Activated CD4-positive, CD25-positive, alpha-beta regulatory T cell treated with anti-CD3 and anti-CD28 coated beads, Interleukin-2, amount 50 U/mL, for 72 hours (primary cell): Measurements from ENCODE around the gene IQCH.

Experiments used
- DNase-seq: peaks from one replicate; pipeline ENCODE4 v3.0.0; 2021

Gene IQCH

DNA sequence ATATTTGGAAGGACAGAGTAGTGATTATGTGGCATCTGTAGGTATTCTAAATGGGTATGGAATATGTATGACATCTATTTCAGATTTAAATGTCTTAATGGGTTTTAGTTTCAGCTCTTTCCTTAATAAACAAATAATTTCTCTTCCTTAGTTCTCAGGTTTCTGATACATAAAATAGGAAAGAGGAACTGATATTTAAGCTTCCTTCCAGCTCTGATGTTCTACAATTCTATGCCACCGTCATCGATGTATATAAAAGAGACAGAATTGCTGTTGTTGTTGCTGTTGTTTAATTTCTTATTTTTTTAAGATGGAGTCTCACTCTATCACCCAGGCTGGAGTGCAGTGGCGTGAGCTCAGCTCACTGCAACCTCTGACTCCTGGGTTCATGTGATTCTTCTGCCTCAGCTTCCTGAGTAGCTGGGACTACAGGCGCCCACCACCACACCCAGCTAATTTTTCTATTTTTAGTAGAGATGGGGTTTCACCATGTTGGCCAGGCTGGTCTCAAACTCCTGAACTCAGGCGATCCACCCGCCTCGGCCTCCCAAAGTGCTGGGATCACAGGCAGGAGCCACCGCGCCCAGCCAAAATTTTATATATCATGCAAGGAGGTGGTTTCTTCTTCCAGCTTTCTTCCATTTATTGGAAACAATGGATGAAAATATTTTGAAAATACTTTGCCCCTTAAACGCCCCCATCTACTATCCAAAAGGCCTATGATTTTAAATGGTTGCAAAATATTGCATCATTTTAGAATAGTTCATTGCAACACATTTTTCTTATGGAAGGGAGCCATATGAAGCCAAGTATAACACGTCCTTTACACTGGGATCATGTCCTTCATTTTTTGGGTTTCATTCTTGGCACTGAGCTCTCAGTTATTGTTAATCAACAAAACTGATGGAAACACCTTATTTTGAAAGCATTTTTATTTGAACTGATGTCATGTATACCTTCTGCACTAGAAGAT, 252.5 kb downstream of the IQCH start:
- DNase-seq = no peak

DNA sequence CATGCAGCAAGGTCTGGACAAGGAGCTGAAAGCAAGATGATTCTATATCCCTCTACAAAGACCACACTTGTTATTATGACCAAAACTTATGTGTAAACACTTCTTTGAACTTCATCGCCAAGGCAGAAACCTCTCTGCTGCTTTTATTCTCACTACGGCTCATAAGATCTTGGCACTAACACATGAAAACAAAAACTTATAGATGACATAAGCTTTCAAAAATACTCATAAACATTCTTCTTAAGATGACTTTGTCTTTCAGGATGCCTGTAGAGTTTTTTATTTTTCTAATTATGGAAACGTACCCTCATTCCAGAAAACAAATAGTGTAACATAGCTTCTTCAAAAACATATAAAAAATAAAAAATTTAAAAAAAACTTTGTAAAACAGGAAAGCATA, 253.8 kb downstream of the IQCH start:
- DNase-seq = no peak

DNA sequence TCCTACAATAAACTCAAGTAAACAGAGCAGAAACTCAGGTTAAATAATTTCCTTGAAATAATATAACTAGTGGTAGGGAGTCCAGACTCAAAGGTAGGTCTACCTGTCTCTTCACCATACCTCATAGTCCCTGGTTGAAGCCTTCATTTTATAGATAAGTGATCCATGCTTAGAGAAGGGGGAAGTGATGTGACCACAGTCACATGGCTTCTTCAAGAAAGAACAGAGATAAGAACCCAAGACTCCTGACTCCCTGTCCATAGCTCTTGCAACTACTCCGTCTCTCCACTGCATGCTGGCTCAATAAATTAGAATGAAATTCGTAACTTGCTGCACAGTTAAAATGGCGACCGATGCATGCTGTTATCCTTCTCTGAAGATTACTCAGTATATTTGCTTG, 255.3 kb downstream of the IQCH start:
- no peak for DNase-seq

DNA sequence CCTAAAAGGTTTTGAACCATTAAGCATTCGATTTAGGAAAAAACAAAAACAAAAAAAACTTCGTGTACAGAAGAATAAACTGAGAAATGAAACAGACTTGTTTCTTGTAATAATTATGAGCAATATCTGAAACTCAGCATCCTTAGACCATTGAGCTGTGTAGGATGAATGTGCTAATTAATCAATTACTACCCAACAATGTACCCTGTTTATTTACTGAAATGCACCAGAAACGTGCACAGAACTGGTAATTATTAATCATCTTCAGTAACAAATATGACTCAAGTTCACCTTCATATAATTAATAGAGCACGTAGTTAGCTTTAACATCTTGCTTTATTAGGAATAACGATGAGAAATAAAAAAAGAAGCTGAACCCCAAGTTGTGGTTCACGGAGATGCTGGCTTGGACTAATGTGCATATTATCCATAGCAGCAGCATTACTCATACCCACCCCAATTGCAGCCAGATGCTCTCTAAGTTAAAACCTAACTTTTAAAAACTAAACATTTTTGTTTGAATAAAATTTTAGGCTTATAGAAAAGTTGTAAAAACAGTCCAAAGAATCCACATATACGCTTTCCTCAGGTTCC, 256.1 kb downstream of the IQCH start:
- DNase-seq = no peak

DNA sequence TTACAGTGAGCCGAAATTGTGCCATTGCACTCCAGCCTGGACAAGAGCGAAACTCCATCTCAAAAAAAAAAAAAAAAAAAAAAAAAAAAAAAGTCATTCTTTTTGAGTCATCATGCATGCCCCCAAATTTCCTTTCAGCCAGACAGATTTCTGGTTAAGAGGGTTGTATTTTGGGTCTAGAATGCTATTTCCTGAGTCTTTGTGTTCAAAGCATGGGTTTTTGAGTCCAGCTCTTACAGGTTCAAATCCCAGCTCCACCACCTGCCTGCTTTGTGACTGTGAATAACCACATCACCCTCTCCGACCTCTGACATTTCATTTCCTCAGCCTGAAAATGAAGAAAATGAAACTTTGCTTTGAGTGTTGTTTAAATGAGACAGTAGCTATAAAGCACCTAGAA, 257.0 kb downstream of the IQCH start:
- DNase-seq = no peak

DNA sequence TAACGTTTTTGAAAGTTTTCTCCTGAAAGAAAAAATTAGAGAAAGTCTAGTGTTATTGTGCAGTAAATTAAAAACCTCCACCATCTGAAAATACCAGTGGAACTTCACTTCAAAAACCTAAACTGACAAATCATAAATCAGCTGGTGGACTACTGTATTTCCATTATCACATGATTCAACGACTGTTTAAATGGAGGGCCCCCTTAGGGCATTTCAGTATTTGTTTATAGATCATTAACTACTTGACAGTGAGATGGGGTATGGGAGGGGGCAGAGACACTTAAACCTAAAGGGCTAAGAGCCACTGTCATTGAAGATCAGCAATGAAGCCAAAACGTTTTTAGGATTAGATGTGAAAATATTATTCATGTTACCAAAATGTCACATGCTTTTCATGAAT, 257.6 kb downstream of the IQCH start:
- no peak for DNase-seq

DNA sequence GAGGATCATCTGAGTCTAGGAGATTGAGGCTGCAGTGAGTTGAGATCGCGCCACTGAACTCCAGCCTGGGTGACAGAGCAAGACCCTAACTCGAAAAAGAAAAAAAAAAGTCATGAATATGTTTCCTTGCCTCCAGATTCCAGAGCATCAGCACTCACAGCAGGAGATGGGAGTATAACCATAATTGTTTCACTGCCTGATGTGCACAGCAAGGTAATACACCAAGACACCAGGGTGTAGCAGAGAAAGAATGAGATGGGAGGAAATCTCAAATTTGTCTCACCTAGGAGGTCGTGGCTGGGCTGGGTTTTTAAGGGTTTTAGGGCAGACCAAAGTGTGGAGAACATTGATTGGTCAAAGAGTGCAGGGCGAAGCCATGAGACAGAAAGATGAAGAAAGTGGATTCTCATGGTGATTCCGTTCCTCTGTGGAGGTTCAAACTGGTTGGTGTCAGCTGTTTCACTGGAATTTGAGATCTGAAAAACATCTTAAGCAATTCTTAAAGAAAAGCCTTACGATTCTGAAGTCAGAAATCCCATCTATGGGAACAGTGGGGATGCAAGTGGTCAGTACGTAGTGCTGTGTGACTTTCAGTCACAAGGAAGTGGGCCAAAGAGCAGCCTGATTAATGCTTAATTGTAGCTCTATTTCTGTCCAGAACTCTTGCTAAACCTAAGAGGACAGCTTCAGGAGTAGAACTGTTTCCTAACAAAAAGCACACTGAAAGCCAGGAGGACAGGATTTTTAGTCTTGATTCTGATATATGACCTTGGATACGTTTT, 258.5 kb downstream of the IQCH start:
- DNase-seq = no peak

DNA sequence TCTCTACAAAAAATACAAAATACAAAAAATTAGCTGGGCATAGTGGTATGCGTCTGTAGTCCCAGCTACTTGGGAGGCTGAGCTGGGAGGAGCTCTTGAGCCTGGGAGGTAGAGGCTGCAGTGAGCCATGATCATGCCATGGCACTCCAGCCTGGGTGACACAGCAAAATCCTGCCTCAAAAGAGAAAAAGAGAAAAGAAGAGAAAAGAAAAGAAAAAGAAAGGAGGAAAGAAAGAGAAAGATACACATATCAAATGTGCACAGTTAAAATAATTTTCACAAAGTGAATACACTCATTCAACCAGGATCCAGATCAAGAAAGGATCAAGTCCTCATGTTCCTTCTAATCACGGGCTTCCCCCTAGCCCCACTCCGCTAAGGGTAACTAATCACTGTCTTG, 260.5 kb downstream of the IQCH start:
- DNase-seq = no peak

DNA sequence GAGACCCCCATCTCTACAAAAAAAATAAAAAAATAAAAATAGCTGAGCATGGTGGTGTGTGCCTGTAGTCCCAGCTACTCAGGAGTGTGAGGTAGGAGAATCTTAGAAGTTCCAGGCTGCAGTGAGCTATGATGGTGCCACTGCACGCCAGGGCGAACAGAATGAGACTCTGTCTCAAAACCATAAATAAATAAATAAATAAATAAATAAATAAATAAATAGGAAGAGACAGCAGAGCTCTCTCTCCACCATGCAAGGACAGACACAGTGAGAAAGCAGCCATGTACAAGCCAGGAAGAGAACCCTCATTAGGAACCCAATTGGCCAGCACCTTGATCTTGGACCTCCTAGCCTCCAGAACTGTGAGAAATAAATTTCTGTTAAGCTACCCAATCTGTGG, 261.0 kb downstream of the IQCH start:
- DNase-seq = no peak

DNA sequence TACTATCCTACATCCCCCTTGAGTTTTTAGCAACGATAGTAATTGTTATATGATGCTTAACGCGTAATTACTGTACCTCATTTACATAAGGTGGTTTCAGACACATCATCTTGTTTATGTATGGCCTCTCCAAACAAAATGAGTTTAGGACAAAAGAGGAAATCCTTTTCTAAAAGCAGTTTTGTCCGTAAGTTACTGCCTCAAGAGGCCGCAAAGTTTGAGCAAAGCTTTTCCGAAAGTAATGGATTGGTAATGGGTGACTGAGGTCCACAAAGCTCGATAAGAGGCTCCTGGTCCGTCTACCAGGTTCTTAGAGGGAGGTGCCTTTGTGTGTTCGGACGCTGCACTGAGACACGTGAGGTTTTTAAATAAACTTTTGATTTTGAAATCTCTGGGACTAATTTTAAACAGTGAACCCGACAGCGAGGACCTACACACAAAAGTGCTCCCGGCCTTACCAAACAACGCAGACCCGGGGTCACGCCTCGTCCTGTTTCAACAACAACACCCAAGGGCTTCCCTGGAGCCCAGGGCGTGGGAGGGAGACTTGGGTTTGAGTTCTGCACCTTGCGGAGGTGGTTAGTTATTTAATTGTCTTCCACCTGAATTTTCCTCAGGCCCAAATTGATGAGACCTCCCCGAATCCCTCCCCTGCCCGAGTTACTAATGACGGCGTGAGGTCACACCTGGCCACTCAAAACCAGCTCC, 265.9 kb downstream of the IQCH start:
- no peak for DNase-seq

DNA sequence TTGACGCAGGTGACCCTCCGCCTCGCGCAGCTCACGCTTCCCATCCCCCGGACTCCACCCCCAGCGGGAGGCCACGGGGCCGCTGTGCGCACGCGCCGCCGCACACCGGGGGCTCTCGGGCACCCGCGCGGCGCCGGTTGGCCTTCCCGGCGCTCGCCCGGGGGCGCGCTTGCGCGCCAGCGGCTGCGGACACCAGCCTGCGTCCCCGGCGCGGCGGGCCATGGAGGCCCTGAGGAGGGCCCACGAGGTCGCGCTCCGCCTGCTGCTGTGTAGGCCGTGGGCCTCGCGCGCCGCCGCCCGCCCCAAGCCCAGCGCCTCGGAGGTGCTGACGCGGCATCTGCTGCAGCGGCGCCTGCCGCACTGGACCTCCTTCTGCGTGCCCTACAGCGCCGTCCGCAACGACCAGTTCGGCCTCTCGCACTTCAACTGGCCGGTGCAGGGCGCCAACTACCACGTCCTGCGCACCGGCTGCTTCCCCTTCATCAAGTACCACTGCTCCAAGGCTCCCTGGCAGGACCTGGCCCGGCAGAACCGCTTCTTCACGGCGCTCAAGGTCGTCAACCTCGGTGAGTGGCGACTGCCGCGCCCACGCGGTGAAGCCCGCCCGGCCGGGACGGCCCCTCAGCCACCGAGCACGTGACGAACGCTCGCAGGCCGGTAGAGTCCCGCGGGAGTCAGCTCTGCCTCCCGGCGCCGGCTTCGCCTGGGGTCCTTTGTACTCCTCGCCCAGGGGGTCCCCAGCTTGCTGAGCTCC, 266.6 kb downstream of the IQCH start, which contains the start of gene C15orf61:
C15orf61 (plus strand) TSS at position 103 of the 754 bp plus-strand sequence; CDS start at position 221, 118 bp downstream.
- peak; percentile 85 for DNase-seq

DNA sequence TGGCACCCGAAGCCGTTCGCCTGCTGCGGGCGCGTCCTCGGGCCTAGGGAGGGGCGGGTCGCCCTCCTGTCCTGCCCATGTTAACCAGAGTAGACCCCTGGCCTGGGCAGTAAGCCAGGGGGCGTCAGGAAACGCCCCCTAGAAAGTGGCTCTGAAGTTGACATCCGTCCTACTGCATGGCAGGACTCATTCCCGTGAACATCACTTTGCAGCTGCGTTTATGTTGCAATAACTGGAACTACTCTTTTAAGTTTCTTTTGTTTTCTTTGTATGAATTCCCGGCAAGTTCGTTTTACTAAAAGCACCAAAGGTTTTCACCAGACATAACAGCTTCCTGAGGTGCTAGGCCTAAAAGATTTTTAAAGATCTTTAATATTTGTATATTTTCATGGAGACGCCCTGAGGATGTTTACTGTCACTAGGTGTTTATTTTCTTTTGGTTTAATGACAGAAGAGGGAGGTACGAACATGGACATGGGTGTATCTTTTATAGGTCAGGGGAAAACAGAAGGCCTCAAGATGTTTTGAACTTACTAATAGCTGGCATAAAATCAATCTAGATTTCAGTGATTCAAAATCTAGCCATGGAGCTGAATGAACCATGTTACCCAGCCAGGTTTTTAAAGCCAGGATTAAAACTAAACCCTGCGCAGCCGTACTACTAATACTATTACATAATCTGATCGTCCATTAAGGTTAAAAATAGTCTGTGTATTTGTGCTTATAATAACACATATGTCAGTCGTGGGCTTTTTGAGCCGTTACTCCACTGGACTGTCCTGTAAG, 267.4 kb downstream of the IQCH start:
- DNase-seq = no peak

DNA sequence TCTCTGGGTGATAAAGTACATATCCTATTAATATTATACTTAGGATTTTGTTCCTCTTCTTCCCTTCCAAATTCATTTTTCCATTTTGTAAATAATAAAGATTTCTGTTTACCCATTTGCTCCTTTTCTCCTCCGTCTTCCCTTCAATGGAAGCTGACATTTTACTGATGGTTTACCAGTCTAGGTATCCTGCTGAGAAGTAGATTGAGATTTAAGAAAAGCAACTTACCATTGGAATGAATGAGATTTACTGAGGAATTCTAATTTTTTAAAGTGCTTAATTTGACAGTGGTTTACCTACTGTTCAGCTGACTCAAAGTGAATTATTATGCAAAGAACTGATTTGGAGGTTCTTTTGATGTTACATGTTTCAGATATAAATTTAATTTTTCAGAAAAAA, 268.7 kb downstream of the IQCH start:
- no peak for DNase-seq

DNA sequence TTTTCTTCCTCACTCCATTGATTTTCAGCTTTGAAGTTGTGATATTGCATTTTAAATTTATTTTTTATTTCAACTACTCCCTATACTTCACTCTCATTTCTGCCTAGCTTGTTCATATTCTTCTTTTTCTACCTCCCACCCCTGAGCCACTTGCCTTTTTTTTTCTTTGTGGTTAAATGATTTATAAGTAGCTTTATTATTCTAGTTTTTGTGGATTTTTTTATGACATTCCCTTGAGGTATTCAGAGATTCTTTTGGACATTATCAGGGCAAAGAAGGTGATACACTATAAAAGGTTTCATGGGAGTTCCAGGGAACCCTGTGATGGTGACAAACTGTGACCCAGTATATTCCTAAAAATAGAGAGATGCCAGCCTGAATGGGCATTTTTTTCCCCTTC, 269.6 kb downstream of the IQCH start:
- no peak for DNase-seq

DNA sequence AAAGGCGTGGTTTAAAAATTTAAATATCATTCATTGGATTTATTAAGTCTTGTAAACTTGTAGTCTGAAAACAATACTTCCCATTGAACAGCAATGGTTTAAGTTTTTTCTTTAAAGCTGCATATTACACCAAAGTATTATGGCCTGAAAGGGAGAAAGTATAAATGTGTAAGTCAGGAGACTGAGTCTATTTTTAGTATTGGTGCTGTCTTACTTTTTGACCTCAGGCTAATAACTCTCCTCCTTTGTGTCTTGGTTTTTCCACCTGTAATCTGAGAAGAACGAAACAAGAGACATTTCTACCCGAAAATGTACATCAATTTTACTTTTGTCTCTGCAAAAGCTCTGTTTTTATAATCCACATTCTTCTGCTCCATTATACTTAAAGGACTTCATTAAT, 273.9 kb downstream of the IQCH start:
- DNase-seq = no peak

DNA sequence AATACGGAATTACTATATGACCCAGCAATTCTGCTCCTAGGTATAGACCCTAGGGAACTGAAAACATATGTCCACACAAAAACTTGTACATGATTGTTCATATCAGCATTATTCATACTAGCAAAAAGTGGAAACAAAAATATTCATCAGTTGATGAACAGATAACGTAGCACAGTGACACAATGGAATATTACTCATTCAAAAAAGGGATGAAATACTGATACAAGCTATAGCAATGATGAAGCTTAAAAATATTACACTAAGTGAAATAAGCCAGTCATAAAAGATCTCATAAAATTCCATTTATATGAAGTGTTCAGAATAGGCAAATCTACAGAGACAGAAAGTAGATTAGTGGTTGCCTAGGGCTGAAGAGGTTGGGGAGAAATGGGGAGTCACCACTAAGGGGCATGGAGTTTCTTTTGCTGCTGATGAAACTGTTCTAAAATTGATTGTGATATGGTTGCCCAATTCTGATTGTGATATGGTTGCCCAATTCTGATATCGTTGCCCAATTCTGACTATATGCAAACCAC, 276.9 kb downstream of the IQCH start:
- DNase-seq = no peak

DNA sequence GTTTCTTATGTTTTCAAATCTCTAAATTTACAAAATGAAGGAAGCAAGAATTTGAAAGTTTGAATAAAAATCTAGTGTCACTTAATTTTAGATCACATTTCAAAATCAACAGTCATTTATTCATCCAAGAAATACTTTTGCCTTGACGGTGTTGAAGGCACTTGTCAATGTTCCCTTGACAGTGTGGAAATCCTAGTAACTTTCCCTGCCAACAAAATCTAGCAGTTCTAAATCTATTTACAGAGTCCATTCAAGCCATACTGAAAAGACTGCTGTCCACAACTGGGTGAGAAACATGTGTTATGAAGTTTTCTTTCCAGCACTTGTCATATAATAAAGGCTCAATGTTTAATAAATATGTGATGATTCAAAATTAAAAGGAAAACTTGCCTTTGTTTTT, 279.3 kb downstream of the IQCH start:
- DNase-seq = no peak

DNA sequence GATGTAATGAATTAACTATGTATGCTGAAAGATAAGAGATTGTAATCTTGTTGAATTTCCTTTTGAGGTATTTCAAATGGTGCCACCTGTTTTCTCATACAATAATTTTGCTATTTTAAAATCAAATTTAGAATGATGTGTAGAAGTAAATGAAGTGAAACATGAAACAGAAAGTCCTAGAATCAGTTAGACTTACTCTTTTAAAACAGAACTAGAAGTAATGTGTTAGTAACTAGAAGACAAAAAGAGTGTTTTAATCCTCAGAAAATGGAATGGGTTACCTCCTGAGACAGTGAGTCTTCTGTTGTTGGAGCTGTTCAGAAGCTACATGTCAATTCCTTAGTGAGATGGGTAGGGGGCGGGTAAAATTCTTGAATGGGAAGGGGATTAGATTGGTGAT, 279.8 kb downstream of the IQCH start:
- no peak for DNase-seq

DNA sequence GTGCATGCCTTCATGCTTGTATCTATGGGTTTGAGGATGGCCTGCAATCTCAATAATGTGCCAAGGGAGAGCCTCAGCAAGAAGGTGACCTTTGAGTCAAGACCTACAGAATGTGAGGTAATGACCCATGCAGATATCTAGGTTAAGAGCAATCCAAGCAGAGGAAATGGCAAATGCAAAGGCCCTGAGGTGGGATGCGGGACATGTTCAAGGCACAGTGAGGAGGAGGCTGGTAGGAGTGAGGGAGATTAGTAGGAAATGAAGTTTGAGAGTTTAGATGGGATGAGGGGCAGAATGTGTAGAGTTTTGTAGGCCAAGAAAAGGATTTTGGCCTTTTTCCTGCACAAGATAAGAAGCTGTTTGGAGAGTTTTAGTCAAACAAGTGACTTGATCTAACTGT, 283.2 kb downstream of the IQCH start:
- DNase-seq = no peak

DNA sequence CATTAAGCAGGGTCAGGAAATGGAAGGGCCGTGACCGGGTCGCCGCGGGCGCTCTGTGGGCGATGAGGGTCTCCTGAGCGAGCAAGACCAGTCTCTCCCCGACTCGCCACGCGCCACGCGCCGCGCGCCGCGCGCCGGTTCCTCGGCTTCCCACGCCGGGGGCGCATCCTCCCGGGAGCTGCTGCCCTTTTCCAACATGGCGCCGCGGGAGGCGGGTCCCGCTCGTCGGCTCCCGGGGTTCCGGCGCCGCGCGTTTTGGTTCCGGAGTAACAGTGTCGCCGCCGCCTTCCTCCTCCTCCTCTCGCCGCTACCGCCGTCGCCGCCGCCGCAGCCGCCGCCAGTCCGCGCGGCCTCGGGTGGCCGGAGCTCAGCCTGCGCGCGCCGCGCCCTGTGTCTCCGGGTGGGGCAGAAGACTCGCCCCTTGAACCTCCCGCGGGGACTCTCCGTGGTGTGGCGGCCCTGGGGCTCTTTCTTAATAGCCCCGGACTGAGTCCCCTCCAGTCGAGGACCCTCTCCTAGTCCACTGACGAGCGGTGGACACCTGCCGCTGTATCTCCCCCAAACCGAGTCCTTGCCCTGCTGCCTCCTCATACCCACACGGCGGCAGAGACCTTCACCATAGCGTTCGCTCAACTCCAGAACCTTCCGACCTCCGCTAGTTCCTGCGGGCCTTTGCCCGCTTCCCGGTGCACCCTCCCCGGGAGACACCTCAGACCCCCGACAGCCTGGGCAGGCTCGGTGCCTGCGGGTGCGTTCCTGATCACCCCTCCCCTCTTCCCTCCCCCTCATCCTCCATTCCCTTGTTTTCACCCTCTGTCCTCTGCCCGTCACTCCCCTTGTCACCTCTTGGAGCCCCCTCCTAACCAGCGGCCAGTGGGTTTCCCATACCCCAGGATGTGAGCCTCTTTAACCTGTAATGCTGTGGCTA, 288.1 kb downstream of the IQCH start, which contains the start of gene MAP2K5:
MAP2K5 (plus strand) TSS at position 284 of the 928 bp plus-strand sequence; CDS start at position 917, 633 bp downstream.
- peak; percentile 83 for DNase-seq
